HG03135 (cell line): ENCODE results near the gene DNPH1.

Experiments used
- ATAC-seq: cut with Tn5 transposase; IDR thresholded peaks from one replicate; pipeline ENCODE4 v1.9.1; 2021; ENCODE audit warnings: mild to moderate bottlenecking, moderate library complexity; ENCODE audit not compliant: unreplicated experiment

The DNPH1 gene

DNA sequence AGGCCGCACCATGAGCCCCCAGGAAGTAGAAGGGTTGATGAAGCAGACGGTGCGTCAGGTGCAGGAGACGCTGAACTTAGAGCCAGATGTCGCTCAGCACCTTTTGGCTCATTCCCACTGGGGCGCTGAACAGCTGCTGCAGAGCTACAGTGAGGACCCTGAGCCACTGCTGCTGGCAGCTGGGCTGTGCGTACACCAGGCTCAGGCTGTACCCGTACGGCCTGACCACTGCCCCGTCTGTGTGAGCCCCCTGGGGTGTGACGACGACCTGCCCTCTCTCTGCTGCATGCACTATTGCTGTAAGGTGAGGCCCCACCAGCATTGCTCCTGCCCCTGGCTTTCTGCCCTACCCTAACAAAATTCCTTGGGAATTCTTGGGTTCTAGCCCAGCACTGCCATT, 13.1 kb downstream of the DNPH1 start:
- ATAC-seq: no peak

DNA sequence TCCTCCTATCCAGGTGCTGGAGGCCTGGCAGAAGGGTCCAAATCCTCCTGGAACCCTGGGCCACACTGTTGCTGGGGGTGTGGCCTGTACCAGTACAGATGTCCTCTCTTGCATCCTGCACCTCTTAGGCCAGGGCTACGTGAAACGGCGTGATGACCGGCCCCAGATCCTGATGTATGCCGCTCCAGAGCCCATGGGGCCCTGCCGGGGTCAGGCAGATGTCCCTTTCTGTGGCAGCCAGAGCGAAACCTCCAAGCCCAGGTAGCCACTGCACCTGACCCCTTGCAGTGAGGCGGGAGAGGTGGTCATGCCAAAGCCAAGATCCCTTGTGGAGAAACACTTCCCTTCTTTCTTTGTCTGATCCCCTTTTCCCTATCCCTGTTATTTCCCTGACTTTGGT, 14.2 kb downstream of the DNPH1 start:
- ATAC-seq: no peak

DNA sequence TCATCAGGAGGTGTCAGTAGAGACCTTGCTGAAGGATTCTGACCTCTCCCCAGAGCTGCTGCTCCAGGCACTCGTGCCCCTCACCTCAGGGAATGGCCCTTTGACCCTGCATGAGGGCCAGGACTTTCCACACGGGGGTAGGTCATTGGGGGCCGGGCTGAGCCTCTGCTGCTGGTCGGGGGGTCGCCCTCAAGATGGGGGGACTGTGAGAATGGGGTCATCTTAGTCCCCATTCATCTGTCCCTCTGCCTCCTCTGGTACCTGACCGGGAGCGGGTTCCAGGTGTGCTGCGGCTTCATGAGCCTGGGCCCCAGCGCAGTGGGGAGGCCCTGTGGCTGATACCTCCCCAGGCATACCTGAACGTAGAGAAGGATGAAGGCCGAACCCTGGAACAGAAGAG, 15.8 kb downstream of the DNPH1 start:
- ATAC-seq: no peak

DNA sequence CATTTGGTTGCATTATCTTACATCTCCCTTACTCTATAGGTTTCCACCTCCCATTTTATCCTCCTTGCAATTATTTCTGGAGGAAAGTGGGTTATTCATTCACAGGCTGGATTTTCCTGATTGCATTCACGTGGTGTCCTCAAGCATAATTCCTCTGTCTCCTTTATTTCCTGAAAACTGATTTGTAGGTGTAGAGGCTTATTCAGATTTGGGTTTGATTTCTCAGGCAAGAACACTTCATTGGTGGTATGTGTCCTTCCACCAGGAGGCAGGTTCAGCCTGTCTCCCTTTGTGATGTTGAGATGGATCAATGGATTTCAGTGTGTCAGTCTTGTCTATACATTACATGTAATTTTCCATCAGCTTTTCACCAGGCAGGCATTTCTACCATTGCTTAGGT, 17.3 kb downstream of the DNPH1 start:
- no peak for ATAC-seq

DNA sequence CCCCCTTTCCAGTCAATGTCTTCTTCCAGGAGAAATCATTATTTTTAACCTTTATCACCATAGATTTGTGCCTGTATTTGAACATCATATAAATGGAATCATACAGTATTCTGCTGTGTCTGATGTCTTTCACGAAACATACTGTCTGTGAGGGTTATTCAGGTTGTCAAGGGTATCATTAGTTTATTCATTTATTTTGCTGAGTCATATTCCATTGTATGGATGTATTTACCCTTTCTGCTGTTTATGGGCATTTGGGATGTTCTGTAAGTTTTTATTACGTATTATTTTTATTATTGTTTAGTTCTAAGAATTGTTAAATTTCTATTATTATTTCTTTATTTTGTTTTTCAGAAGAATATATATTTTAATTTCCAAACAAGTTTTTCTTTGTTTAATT, 22.0 kb downstream of the DNPH1 start:
- ATAC-seq: no peak

DNA sequence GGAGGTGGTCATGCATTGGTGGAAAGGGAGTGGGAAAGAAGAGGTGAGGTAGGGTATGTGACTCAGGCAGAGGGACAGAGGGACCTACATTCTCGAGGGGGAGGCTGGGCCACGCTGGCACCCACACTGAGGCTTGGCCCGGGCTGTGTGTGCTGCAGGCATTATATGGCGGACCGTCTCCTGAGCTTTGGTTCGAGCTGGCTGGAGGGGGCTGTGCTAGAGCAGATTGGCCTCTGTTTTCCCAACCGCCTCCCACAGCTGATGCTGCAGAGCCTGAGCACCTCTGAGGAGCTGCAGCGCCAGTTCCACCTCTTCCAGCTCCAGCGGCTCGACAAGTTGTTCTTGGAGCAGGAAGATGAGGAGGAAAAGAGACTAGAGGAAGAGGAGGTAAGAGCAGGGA, 23.4 kb downstream of the DNPH1 start:
- no peak for ATAC-seq

DNA sequence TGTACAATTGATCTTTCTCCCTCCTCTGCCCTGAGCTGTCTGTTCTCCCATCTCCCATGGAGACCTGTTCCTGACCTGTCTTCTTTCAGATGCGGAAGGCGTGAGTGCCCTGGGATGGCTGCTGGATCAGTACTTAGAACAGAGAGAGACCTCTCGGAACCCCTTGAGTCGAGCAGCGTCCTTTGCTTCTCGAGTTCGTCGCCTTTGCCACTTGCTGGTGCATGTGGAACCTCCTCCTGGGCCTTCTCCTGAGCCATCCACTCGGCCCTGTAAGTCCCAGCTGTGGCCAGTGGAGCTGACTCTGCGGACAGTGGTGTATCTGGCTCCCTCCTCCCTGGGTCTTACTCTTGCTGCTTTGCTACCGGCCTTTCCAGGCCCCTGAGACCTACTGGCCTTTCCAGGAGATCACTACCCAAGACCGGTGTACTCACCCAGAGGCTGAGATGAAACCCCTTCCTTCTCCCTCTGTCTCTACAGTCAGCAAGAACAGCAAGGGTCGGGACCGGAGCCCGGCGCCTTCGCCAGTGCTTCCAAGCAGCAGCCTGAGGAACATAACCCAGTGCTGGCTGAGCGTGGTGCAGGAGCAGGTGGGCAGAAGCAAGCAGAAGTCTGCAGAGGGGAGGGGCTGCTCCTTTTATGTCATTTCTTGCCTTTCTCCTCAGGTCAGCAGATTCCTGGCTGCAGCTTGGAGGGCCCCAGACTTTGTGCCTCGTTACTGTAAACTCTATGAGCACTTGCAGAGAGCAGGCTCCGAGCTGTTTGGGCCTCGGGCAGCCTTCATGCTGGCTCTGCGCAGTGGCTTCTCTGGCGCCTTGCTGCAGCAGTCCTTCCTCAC, 24.8 kb downstream of the DNPH1 start:
- ATAC-seq: no peak

DNA sequence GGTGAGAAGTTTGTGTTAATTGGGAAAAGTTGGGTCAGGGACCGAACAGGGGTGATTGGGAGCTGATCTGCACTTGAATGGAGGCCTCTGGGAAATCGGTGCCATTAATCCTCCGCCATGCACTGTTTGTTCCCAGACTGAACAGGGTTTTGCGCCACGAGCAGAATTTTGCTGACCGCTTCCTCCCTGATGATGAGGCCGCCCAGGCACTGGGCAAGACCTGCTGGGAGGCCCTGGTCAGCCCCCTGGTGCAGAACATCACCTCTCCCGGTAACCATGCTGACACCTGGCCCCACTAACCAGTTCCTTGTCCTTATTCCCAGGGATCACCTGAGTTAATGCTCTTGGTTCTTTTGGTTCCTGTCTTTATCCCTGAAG, 25.6 kb downstream of the DNPH1 start:
- no peak for ATAC-seq

DNA sequence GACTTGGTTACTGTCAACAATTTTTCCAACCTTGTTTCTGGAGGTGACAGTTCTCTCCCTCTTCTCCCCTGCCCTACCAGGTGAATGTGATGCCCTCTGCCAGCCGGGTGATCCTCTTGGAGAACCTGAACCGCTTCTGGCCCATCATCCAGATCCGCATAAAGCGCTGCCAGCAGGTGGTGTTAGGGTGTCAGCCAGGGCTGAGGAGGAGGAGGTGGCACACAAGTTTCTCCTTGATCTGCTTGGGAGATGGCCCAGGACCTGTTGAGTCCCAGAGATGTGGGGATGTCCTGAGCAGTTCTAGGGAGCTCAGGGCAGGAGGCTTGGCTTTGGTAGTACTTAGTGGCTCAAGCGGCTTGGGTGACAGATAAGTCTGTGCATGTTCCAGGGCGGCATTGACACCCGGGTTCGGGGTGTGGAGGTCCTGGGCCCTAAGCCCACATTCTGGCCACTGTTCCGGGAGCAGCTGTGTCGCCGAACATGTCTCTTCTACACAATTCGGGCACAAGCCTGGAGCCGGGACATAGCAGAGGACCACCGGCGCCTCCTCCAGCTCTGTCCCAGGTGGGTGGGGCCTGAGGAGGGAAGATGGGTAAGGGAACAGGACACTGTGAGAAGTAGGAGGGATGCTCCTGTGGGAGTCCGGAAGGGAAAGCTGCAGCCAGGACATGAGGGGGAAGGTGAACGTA, 26.1 kb downstream of the DNPH1 start:
- ATAC-seq: no peak

DNA sequence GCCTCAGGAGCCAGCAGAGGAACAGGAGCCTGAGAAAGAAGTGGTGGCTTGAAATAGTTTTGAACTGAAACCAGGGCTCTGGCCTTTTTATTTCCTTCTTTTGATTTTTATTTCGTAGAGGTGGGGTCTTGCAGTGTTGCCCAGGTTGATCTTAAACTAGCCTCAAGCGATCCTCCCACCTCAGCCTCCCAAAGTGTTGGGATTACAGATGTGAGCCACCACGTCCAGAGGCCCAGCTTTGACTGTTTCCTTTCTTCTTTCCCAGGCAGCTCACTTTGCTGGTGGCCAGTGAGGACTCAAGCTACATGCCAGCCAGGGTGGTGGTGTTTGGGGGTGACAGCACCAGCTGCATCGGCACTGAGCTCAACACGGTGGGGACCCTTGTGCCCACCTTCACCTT, 26.8 kb downstream of the DNPH1 start:
- ATAC-seq: no peak

DNA sequence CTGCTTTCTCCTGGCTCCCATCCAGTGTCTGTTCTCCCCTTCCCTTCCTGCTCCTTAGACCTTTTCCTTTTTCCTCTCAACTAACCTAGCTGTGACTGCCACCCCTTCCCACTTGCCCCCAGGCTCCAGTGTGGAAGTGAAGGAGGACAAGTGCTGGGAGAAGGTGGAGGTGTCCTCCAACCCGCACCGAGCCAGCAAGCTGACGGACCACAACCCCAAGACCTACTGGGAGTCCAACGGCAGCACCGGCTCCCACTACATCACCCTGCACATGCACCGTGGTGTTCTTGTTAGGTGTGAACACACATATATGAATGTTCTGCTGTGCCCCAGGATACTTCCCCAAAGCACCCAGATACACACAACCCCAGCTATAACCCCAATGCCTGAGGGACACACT, 28.7 kb downstream of the DNPH1 start:
- ATAC-seq: no peak

DNA sequence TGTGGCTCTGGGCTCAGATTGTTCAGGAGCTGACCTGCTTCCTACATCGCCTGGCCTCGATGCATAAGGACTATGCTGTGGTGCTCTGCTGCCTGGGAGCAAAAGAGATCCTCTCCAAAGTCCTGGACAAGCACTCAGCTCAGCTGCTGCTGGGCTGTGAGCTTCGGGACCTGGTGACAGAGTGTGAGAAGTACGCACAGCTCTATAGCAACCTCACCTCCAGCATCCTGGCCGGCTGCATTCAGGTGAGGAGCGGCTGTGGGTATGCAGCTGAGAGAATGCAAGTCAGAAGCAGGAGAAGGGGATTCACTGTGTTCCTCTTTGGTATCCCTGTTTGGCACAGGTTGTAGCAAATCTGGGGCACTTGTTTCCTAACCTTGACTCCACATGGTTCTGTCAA, 29.4 kb downstream of the DNPH1 start:
- ATAC-seq: no peak

DNA sequence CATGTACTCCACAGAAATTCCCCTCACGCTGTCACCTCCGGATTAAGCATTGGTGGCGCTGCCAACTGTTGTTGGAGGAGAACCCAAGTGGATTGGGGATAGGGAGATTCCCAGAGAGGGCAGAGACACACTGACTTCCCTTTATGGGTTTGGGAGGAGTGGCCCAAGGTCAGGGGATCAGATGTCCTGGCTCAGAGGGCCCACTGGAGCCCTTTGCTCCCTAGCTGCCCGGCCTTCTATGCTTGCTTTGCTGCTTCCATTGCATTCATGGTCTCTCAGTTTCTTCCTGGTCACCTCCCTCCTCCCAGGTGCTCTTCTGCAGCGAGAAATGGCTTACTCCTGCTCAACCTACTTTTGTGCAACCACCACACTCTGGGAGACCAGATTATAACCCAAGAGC, 32.9 kb downstream of the DNPH1 start:
- no peak for ATAC-seq

DNA sequence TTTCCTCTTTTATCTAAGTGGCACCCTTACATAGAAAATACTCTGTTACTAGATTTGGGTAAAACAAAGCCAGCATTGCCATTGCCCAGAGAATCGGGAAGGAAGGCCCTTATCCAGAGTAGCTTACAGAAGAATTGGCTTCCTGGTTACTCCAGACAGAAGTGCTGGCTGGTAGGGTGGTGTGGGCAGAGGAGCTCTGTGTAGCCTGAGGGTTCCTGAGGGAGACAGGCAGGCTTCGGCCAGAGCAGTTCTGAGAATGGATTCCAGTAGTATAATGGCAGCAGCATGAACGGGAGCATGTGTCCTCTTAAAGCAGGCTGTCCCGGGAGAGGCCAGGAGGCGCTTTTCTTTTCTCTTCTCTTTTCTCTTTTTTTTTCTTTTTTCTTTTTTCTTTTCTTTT, 35.4 kb downstream of the DNPH1 start:
- ATAC-seq: no peak

DNA sequence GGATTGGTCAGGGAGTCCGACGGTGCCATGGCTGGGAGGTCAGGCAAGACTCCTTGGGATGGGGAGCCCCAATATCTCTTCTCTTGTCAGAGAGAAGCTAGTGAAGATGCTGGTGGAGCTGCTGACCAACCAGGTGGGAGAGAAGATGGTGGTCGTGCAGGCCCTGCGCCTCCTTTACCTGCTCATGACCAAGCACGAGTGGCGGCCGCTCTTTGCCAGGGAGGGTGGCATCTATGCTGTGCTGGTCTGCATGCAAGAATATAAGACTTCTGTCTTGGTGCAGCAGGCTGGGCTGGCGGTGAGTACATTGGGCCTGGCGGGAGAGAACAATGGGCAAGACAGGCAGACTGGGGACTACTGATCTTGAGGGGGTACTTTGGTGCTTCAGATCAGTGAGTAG, 36.4 kb downstream of the DNPH1 start:
- ATAC-seq: no peak

DNA sequence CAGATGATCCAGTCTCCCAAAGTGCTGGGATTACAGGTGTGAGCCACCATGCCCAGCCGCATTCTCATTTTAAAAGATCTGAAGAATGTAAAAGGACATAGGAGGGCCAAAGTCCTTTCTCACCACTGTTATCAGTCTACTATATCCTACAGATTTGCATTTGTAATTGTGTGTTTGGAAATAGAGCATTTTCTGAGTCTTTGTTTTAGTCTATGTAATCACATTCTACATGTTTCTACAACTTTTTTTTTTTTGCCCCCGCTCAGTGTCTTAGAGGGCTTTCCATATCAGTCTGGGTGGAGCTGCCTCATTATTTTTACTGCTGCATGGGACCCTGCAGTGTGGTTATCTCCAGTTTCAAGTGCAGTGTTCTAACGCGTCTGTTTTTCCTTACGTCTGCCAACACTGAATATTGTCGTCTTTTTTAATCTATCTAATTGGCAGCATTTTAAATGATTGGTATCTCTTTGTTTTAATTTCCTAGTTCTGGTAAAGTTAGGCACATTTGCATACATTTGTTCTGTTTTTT, 39.4 kb downstream of the DNPH1 start:
- ATAC-seq: no peak

DNA sequence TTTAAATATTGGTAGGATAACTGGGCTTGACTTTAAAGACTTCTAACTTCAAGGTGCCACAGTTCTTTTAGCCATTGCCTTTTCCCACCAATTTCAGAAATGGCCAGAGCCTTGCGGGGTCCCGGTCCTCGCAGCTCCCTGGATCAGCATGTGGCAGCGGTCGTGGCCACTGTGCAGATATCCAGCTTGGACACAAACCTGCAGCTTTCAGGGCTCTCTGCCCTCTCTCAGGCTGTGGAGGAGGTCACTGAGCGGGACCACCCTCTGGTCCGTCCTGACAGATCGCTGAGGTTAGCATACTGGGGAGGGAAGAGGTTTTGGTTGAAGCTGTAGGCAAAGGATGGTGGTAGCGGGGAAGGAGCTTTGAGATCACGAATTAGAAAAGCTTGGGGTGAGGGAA, 40.9 kb downstream of the DNPH1 start:
- no peak for ATAC-seq

DNA sequence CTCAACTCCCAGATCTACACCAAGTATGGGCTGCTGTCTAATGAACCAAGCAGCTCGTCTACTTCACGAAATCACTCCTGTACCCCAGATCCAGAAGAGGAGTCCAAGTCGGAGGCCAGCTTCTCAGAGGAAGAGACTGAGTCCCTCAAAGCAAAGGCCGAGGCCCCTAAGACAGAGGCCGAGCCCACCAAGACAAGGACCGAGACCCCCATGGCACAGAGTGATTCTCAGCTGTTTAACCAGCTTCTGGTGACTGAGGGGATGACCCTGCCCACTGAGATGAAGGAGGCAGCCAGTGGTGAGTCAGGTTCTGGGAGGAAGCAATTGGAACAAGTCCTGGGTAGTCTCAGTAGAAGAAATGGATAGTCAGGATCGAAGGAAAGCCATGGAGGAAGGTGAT, 41.5 kb downstream of the DNPH1 start:
- ATAC-seq: no peak

DNA sequence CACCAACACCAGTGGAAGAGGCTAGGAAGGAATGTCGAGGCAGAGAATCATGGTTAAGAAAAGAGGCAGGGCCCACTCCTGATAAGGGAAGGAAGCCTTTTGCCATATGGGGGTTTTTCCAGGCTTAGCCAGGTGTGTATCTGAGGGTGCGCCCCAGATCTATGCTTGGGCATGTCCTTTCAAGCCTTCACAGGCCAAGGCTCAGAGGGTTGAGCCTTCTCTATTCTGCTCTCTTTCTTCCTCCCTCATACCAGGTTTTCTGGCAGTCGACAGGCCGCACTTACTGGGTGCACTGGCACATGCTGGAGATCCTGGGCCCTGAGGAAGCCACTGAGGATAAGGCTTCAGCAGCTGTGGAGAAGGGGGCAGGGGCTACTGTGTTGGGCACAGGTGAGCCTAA, 42.6 kb downstream of the DNPH1 start:
- ATAC-seq: no peak

DNA sequence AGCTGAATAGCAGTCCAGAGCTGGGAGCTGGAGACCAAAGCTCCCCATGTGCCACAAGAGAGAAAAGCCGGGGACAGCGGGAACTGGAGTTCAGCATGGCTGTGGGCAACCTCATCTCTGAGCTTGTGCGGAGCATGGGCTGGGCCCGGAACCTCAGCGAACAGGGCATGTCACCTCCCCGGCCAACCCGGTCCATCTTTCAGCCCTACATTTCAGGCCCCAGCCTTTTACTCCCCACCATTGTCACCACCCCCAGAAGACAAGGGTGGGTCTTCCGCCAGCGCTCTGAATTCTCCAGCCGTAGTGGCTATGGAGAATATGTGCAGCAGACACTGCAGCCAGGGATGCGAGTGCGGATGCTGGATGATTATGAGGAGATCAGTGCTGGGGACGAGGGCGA, 43.3 kb downstream of the DNPH1 start:
- ATAC-seq: no peak

DNA sequence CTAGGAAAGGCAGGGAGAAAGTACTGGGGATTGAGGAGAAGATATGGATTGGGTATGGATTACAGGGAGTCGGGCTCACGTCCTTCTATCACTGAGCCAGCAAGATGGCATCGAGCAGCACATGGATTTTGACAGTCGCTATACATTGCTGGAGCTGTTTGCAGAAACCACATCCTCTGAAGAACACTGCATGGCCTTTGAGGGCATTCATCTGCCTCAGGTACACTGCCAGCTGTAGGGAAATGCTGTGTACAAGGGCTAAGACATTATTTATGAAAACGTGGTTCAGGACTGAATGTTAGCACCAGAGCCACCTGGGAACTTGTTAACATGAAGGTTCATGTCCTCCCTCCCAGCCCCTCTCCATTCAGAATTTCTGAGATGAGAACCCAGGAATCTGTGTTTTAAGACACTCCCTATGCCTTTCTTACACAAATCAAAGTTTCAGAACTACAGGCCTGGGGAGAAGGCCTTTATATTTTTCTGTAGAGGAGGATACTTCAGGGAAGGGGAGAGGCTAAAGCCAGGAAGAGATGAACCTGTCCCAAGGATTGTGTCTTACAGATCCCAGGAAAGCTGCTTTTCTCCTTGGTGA, 43.8 kb downstream of the DNPH1 start:
- ATAC-seq: no peak
